HUDEP-2 (cell line): ENCODE measurements around the gene SUB1.
A peak's percentile ranks its signal among the peaks of the same experiment; 100 is the strongest.
"Not testable (repeated sequence)": the region's sequence is repeated elsewhere in the genome, so short reads cannot be mapped to it uniquely, and the experiment has no call there.

Experiments
- DNase-seq, 76 experiments: peaks; one replicate each; lab custom pipeline; 2025; ENCODE audit not compliant: unreplicated experiment in 76 of 76; lab: John Stamatoyannopoulos, UW

Gene SUB1

DNA sequence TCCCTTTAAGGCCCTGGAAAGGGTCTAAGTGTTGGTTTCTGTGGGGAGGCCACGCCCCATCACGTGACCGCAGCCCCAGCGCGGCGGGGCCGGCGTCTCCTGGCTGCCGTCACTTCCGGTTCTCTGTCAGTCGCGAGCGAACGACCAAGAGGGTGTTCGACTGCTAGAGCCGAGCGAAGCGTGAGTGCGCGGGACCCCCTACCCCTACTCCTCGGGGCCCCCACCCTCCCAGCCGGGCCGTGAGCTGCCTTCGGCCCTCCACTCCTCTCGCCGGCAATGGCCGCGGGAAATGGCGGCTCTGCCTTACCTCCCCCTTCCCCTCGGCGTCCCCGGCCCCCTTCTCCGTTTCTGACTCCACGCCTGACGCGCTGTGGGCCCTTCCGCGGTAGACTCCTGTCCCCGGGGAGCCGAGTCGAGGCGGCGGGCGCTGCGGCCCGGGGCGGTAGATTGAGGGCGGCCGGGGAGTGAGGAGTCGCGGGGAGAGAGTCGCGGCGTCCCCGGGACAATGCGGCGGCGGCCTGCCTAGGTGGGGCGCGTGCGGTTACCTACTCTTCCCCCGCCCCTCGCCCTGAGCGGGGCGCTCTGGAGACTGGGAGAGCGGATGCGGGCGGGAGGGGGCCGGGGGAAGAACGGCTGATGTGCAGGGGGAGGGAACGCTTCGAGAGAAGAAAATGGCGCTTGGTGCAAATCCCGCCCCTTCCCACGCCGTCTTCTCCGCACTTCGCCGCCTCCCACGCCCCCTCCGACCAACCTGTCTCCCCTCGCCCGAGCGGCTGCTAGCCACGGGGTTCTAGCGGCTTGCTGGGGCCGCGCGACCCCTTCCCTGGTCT is at the start of gene SUB1:
Gene SUB1 (plus strand): TSS at position 112 of the 830 bp plus-strand sequence. CDS start 2,956 bp downstream, outside the sequence.
- DNase-seq = peak in 75 of 76 experiments; percentile 18 to 91 (median 83)

GRCh38 chr5:32536246-32536645 is 49.1 kb upstream of the SUB1 start:
- no peak for DNase-seq

DNA sequence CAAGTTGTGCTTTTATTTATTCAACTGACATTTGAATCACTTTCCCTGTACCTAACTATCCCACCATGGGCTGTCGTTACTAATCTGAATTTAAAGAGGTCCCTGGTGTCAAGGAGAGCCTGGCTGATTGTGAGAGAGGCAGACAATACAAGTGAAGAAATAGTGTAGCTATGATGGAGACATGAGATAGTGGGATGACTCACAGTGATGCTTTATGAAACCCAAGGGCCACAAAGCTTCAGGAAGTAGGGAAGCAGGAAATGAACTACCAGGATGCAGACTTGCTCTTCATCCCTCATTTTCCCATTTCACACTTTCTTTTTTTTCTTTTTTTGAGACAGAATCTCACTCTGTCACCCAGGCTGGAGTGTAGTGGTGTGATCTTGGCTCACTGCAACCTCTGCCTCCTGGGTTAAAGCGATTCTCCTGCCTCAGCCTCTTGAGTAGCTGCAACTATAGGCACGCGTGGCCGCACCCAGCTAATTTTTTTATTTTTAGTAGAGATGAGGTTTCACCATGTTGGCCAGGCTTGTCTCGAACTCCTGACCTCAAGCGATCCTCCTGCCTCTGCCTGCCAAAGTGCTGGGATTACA is 47.8 kb upstream of the SUB1 start:
- peak in 4 of 76 experiments; percentile 3 to 8 (median 5) for DNase-seq

DNA sequence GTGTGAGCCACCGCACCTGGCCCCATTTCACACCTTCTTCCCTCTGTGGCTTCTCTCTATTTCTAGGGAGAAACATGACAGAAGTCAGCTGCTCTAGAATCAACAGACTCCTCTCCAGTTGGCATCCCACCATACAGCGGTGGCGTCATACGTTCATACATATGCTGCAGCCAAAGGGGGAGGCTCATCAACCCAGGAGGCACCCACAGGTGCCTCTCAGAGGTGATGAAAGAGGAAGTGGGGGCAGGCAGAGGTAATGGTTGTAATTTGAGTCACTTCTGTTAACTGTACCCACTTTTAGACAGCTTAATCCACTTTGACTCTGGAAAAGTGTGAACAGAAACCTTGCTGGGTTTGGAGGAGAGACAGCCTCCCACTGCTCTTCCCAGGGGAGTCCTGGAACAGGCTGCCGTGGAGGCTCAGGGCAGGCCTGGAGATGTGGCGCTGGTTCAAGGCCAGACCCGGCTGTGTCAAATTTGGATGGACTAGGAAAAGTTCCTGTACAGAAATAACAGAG is 47.3 kb upstream of the SUB1 start:
- DNase-seq = no peak

DNA sequence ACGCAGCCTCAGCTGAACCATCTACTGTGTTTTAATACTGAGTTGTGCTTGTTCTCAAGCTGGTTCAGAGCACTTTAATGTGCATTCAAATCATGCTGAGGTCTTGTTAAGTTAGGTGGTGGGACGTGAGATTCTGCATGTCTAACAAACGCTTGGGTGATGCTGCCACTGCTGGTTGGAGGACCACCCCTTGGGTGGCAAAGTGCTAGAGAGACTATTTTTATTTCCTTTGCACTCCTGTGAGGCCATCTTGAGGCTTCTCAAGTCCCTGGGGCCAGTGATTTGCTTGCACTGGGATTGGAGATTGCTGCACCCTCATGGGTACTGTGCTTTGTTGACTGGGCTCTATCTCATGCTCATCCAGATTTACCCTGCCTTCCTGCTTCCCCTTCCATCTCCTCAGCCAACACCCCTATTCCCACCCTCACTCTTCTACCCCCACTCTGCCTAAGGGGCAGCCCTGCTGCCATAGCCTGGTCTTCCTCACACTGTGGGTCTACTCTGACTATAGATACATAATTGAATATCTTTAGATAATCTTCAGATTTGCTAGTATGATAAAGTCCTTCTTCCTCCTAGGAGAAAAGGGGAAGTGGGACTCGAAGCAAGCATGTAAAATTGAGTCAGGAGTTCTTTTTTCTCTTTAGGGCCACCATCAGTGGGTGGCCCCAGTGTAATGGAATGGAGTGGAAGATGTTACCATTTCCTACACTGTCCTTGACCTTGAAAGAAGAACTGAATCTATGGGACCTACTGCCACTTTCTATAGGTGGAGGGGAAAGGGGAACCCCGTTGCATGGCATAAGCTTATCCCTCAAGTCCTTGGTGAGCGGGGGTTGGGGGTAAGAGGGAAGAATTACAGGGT is 45.1 kb upstream of the SUB1 start:
- no peak for DNase-seq

DNA sequence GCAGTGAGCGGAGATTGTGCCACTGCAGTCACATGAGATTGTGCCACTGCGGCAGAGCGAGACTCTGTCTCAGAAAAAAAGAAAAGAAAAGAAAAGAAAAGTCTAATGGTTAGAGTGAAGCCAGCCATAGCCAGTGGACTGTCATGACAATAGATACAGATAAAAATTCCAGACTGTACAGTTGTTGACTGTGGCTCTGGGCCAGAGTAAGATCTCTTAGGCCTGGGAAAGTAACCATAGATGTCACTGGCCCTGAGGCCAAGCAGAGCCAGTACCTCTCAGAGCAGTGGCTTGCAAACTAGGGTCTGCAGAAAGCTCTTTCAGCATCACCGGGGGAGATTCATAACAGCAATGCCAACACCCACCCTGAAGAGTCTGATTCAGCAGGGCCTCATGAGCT is 44.1 kb upstream of the SUB1 start:
- no peak for DNase-seq

DNA sequence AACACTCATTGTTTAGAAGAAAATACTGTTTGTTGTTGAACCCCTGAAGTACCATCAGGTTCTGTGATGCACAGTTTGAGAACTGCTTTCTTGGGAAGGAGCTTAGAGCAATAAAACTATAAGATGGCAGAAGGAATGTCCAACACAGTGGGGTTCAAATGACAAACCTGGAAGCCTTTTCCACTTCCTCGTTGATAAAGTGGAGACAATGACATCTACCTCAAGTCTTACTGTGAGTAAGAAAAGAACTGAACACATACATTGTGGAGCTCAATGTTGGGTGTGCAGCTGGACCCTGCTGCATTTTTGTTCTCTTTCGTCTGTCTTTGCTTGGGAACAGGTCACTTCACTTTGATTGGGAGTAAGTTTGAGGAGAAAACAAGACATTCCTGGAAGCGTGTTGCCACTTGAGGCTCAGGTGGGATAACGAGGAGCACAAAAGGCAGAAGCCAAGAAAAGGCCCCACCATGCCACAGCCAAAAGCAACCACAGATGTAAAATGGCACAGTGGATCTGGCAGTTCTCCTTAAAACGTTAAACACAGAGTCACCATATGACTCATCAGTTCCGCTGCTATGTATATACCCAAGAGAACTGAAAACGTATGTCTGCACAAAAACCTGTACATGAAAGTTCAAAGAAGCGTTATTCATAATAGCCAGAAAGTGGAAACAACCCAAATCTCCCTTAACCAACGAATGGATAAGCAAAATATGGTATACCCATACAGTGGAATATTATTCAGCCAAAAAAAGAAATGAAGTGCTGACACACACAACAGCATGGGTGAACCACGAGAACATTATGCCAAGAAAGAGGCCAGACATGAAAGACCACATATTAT is 42.9 kb upstream of the SUB1 start:
- DNase-seq = peak in 3 of 76 experiments; percentile 7 to 29 (median 22)

DNA sequence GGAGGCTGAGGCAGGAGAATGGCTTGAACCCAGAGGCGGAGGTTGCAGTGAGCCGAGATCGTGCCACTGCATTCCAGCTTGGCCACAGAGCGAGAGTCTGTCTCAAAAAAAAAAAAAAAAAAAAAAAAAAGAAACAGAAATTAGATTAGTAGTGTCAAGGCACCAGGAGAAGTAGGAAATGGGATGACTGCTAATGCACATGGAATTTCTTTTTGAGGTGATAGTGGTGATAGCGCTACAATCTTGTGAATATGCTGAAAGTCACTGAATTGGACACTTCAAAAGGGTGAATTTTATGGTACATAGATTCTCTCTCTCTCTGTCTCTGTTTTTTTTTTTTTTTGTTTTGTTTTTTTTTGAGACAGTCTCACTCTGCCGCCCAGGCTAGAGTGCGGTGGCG is 42.1 kb upstream of the SUB1 start:
- DNase-seq = no peak

DNA sequence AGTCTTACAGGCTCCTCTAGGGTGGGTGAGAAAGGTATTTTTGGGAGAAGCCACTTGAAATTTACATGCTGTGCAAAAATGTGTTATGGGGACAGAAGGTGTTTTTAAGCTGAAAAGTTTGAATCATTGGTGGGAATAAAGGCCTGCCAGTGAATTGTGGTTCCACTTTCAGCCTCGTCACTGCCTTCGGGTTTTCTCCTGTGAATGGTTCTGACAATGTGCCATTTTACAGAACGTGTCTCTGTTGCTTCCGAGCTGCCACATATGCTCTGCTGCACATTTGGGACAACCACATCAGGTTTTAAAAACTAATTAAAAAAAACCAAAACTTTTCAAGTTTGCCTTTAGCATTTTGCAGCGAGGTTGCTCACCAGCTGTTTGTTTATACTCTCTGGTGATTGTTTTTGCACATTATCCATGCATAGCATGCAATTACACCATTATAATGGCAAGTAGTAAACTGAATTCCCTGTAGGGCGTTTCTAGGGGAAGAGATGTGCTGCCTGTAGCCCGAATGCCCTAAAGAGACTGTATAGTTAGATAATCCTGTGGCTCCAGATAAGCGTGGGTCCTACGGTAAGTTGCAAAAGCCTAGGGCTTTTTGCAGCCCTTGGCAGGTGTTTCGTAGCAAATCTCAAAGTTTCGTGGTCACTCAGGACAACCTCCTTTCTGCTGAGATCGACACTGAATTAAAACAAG is 40.1 kb upstream of the SUB1 start:
- DNase-seq = peak in 1 of 76 experiments; percentile 17

GRCh38 chr5:32551194-32551593 is 34.2 kb upstream of the SUB1 start:
- DNase-seq = no peak

DNA sequence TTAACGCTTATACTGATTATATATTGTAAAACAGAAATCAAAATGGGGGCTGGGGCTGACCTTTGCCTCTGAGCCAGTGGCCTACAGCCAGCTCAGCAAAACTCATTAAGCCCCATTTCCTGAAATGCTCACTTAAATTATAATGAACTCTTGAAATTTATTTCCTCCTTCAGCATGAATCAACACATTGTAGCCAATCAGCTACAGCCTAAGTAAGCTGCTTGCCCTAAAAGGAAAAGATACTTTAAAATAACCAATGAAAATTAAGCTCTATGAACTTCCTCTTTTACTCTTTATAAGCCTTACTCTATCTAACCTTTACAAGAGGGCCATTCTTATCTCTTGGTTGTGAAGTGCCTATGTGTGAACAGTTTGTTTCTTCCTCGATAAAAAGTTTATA is 33.5 kb upstream of the SUB1 start:
- DNase-seq = no peak

DNA sequence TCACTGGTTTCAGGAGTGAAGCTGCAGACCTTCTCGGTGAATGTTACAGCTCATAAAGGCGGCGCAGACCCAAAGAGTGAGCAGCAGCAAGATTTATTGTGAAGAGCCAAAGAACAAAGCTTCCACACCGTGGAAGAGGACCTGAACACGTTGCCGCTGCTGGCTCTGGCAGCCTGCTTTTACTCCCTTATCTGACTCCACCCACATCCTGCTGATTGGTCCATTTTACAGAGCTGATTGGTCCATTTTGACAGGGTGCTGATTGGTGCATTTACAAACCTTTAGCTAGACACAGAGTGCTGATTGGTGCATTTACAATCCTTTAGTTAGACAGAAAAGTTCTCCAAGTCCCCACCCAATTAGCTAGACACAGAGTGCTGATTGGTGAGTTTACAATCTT is 32.9 kb upstream of the SUB1 start:
- not testable (repeated sequence) for DNase-seq

DNA sequence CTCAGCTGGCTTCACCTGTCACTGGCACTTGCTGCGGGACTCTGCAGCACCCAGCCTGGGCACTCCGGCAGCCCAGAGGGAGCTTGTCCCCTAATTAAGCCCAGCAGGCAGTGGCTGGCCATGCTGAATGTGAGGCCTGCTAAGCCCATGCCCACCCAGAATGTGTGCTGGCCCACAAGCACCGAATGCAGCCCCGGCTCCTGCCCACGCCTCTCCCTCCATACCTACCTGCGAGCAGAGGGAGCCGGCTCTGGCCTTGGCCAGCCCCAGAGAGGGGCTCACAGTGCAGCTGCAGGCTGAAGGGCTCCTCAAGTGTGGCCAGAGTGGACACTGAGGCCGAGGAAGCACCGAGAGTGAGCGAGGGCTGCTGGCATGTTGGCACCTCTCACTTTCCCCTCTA is 32.4 kb upstream of the SUB1 start:
- no peak for DNase-seq

- peak in 1 of 76 experiments; percentile 14 for DNase-seq
Observed at GRCh38 chr5:32554181-32554780, 31.1 kb upstream of the SUB1 start.

GRCh38 chr5:32556543-32556942 is 28.8 kb upstream of the SUB1 start:
- DNase-seq = not testable (repeated sequence)

DNA sequence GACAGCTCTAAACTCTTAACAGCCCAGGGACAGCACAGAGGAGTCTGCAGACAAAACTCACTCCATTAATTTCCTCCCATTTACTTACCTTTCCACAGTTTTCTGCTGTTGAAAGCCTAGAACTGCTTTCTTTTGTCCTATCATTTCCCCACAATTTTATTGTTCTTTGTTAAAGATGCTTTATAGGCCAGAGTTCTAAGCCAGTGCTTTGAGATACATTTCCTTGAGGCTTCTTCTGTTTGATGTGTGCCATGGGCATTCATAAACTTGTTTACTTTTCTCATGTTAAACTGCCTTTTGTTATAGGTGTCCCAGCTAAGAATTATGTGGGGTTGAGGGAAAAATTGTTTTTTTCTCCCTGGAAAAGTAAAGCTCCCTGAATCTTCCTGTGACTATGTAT is 25.9 kb upstream of the SUB1 start:
- DNase-seq = no peak

DNA sequence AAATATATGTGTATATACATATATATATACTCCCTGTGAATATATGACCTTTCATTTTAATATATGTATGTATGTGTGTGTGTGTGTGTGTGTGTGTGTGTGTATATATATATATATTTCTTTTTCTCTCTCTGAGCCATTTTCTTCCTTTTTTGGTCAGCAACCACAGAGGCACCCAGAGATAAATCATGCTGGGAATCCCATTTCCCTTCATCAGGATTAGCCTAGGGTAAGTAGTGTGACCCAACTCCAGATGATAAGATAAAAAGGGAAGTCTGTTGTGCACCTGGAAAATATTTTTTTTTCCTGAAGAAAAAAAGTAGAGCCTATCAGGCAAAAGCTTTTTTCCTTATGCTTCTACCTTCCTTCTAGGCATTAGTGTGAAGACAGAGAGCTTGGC is 25.4 kb upstream of the SUB1 start:
- DNase-seq = no peak

GRCh38 chr5:32562056-32562455 is 23.3 kb upstream of the SUB1 start:
- no peak for DNase-seq

GRCh38 chr5:32562843-32563242 is 22.5 kb upstream of the SUB1 start:
- no peak for DNase-seq
